ENCODE data around the gene TMEM147. TPM values are rescaled to one million over a fixed set of nuclear protein-coding genes. Genes with fewer than 3 reads are reported as not detected.

The TMEM147 gene, protein sequence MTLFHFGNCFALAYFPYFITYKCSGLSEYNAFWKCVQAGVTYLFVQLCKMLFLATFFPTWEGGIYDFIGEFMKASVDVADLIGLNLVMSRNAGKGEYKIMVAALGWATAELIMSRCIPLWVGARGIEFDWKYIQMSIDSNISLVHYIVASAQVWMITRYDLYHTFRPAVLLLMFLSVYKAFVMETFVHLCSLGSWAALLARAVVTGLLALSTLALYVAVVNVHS
- 10 to 100 TPM; 59.4 to 67.9 TPM for total RNA-seq

DNA sequence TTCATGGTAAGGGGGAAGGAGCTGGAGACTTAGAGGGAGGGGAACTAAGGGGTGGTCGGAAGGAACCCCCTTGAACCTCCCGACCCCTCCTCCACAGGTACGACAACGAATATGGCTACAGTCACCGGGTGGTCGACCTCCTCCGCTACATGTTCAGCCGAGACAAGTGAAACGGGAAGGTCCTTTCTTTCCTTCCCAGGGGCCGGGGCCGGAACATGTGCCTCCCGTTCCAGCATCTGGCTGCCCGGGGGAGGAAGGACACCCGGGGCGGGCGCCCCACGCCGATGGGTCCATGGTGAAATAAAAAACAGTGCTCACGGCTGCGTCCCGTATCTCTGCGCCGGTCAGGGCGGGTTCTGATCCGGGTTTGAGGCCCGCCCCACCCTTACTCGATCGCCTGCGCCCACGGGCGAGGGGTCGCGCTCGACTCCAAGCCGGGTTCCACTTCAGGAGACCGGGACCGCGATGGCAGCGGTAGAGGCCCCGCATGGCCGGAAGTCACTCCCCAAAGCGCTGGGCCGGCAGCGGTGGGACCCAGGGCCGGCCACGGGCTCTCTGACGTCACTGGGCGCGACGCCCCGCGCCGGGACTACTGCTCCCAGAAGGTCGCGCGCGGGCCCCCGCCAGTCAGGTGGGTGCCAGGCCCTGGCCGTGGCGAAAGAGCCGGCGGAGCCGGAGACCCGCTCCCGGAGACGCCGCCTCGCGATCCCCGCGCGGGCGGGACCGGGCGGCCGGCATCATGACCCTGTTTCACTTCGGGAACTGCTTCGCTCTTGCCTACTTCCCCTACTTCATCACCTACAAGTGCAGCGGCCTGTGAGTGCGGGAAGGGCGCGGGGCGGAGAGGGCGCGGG is at the start of gene TMEM147:
TSS of gene TMEM147 (plus strand) at position 626 of the 854 bp plus-strand sequence. CDS start at position 740, 114 bp downstream.
- Histone ChIP-seq H3K4me1 (peaks cover 40% of the 10 kb centered on the region), H3K4me3 (peak within 1 kb of the TSS; percentile 46 to 83), H3K9me3 (no peaks in the 10 kb centered on the region), H3K36me3 (replicated peaks in 1 of 2; ENCODE audit: insufficient read depth in 1 of 2, low read depth in 2 of 2) (no peaks in the 10 kb centered on the region), H3K27me3 (no peaks in the 10 kb centered on the region), H3K27ac (peak within 1 kb of the TSS; percentile 37 to 79 (median 49))
- peak; percentile 53 to 77 (median 75) for TF ChIP-seq POLR2A (IDR thresholded peaks at IDR 0.05)
- TF ChIP-seq, protein P1, sequence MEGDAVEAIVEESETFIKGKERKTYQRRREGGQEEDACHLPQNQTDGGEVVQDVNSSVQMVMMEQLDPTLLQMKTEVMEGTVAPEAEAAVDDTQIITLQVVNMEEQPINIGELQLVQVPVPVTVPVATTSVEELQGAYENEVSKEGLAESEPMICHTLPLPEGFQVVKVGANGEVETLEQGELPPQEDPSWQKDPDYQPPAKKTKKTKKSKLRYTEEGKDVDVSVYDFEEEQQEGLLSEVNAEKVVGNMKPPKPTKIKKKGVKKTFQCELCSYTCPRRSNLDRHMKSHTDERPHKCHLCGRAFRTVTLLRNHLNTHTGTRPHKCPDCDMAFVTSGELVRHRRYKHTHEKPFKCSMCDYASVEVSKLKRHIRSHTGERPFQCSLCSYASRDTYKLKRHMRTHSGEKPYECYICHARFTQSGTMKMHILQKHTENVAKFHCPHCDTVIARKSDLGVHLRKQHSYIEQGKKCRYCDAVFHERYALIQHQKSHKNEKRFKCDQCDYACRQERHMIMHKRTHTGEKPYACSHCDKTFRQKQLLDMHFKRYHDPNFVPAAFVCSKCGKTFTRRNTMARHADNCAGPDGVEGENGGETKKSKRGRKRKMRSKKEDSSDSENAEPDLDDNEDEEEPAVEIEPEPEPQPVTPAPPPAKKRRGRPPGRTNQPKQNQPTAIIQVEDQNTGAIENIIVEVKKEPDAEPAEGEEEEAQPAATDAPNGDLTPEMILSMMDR (IDR thresholded peaks at IDR 0.05), result no peak
- WGBS, 2 donors, result 0 to 1% methylated on average over 6 to 75 of the region's 85 CpGs
- peak; percentile 92 to 96 (median 94) for DNase-seq
- ATAC-seq, result peak; percentile 89
- intact Hi-C loops (cut with DNase I), result no loop called here

DNA sequence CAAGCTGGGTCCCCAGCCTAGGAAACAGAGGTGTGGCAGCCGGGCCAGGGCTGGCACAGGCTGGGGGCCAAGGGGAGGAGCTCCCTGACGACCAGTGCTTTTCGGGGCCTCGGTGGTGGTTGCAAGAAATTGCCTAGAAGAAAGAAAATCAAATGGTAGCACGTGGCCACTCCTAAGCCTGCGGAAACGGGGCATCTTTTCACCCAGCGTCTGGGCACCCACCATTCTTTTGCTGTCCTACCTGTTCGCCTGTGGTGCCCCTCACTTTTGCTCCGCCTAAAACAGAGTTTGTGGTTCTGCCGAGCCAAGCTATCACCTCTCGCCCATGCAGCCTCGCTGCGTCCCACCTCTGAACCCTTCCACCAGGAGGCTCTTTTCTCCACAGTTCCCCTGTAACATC is 48.0 kb upstream of the TMEM147 start:
- WGBS, 2 donors, result 71 to 72% methylated on average over 14 of the region's 14 CpGs
- peak in 1 of 4 donors; percentile 22 for DNase-seq
- intact Hi-C loops (cut with DNase I), result loop anchor here (10.0 kb wide), 1 partner anchor 153 kb away; the partner anchor contains the start of gene FFAR1
- Histone ChIP-seq H3K27ac (no peak overlapping the region), H3K9me3 (no peaks in the 10 kb centered on the region), H3K4me3 (no peak overlapping the region), H3K27me3 (no peaks in the 10 kb centered on the region), H3K4me1 (peaks cover 7% of the 10 kb centered on the region), H3K36me3 (replicated peaks in 1 of 2; ENCODE audit: insufficient read depth in 1 of 2, low read depth in 2 of 2) (peaks cover 4 to 8% of the 10 kb centered on the region in 2 donors)
- no peak for ATAC-seq
- TF ChIP-seq, protein P1 (IDR thresholded peaks at IDR 0.05), result no peak
- no peak for TF ChIP-seq POLR2A (IDR thresholded peaks at IDR 0.05)

DNA sequence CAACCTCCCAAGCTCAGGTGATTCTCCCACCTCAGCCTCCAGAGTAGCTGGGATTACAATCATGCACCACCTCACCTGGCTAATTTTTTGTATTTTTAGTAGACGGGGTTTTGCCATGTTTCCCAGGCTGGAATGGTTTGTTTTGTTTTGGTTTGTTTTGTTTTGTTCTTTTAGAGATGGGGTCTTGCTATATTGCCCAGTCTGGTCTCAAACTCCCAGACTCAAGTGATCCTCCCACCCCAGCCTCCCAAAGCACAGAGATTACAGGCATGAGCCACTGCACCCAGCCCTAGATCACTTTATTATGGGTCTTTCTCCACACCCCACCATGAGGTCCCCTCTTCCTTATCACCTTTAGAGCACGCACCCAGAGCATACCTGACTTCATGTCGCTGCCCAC is 47.2 kb upstream of the TMEM147 start:
- no peak for ATAC-seq
- 93 to 100% methylated on average over 3 of the region's 3 CpGs for WGBS, 2 donors
- peaks cover 4 to 8% of the 10 kb centered on the region in 2 donors for H3K36me3 ChIP-seq (replicated peaks in 1 of 2; ENCODE audit: insufficient read depth in 1 of 2, low read depth in 2 of 2)
- H3K27ac ChIP-seq, result no peak overlapping the region
- no peak overlapping the region for H3K4me3 ChIP-seq
- intact Hi-C loops (cut with DNase I), result loop anchor here (10.0 kb wide), 1 partner anchor 153 kb away; the partner anchor contains the start of gene FFAR1
- peaks cover 7% of the 10 kb centered on the region for H3K4me1 ChIP-seq
- no peaks in the 10 kb centered on the region for H3K27me3 ChIP-seq
- DNase-seq, result no peak
- TF ChIP-seq POLR2A (IDR thresholded peaks at IDR 0.05), result no peak
- TF ChIP-seq, protein P1 (IDR thresholded peaks at IDR 0.05), result no peak
- H3K9me3 ChIP-seq, result no peaks in the 10 kb centered on the region

DNA sequence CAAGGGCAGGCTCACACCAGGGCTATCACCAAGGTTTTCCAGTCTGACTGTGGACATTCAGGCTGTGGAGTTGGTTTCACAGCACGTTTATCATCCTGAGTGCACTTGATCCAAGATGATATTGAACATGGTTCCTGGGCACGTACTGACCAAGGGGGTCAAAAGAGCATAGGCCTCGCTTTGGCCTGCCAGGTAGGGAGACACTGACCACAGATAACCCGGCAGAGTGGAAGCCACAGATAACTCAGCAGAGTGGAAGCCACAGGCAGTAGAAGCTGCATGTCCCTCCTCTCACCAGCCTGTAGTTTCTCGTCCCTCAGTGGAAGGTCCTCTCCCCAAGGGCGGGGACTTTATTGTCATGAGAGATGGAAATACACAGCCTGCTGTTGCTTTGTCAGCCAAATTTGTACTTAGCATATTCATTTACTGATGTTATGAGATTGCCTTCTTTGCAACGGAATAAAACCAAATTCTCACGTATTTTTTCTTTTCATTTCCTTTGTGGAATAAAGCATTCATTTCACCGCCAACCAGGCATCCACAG is 46.4 kb upstream of the TMEM147 start:
- Histone ChIP-seq H3K27ac (no peak overlapping the region), H3K27me3 (no peaks in the 10 kb centered on the region), H3K36me3 (replicated peaks in 1 of 2; ENCODE audit: insufficient read depth in 1 of 2, low read depth in 2 of 2) (peaks cover 4 to 8% of the 10 kb centered on the region in 2 donors), H3K4me3 (no peak overlapping the region), H3K9me3 (no peaks in the 10 kb centered on the region), H3K4me1 (peaks cover 7% of the 10 kb centered on the region)
- no peak for TF ChIP-seq POLR2A (IDR thresholded peaks at IDR 0.05)
- TF ChIP-seq, protein P1 (IDR thresholded peaks at IDR 0.05), result no peak
- DNase-seq (no peak), ATAC-seq (no peak)
- intact Hi-C loops (cut with DNase I), result loop anchor here (10.0 kb wide), 1 partner anchor 154 kb away; the partner anchor contains the start of gene FFAR1
- 69 to 70% methylated on average over 6 to 9 of the region's 9 CpGs for WGBS, 2 donors
